Measurements from ENCODE around the gene ETFA.

ETFA gene

DNA sequence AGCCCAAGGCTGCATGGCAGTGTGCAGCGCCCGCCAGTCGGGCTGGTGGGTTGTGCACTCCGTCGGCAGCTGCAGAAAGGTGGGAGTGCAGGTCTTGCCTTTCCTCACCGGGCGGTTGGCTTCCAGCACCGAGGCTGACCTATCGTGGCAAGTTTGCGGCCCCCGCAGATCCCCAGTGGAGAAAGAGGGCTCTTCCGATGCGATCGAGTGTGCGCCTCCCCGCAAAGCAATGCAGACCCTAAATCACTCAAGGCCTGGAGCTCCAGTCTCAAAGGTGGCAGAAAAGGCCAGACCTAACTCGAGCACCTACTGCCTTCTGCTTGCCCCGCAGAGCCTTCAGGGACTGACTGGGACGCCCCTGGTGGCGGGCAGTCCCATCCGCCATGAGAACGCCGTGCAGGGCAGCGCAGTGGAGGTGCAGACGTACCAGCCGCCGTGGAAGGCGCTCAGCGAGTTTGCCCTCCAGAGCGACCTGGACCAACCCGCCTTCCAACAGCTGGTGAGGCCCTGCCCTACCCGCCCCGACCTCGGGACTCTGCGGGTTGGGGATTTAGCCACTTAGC lies 29.6 kb upstream of the ETFA start:
- peak overlapping the region; percentile 13 for H3K4me3 ChIP-seq (ENCODE audit: low read depth, low read length)

DNA sequence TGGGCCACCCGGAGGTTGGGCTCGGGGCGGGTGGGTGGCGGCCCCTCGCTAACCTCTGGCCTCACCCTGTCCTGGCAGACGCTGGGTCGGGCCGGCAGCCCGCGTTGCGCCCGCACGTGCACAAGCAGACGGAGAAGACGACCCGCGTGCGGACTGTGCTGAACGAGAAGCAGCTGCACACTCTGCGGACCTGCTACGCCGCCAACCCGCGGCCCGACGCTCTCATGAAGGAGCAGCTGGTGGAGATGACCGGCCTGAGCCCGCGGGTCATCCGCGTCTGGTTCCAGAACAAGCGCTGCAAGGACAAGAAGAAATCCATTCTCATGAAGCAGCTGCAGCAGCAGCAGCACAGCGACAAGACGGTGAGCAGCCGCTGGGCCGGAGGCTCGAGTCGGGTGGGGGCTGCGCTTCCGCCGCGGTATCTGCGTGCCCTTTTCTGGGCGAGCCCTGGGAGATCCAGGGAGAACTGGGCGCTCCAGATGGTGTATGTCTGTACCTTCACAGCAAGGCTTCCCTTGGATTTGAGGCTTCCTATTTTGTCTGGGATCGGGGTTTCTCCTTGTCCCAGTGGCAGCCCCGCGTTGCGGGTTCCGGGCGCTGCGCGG lies 29.0 kb upstream of the ETFA start:
- peak overlapping the region; percentile 17 for H3K4me3 ChIP-seq (ENCODE audit: low read depth, low read length)

- H3K4me3 ChIP-seq (ENCODE audit: low read depth, low read length) = peak overlapping the region; percentile 17
These were observed 28.3 kb upstream of the ETFA start for GRCh38 chr15:76339305-76340197.

DNA sequence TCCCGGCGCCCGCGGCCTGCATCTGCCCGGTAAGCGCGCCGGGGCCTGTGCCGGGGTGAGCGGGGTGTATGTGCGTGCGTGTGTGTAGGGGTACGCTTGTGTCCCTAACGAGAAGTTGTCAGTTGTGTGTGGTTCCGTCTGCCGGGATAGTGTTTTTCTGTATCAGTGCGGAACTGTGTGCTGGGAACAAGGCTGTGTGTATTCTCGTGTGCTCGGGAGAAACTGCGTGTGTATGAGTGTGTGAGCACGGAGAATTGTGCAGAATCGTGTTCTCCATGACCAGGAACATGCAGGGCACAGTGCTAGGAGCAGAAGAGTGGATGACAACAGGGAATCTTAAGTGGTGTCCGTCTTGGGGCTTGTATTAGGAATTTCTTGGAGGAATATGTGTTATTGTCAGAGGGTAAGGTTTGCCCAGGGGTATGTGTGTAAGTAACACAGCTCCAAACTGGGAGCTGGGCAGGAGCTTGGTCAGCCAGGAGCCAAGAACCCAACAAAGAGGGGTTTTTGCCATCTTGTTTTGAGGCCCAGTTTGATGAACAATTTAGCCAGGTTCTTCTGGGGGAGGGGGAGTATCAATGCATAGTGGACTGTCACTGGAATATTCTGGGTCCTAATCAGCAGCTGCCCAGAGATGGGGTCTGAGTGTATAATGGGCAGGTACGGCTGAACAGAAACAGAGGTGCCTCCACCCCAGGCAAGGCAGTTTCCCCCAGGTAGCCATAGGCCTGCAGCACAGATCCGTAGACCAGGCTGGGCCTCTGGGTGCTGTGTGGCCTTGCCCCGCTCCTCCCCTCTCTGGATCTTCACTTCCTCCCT lies 27.4 kb upstream of the ETFA start:
- peak overlapping the region; percentile 14 for H3K4me3 ChIP-seq (ENCODE audit: low read depth, low read length)

DNA sequence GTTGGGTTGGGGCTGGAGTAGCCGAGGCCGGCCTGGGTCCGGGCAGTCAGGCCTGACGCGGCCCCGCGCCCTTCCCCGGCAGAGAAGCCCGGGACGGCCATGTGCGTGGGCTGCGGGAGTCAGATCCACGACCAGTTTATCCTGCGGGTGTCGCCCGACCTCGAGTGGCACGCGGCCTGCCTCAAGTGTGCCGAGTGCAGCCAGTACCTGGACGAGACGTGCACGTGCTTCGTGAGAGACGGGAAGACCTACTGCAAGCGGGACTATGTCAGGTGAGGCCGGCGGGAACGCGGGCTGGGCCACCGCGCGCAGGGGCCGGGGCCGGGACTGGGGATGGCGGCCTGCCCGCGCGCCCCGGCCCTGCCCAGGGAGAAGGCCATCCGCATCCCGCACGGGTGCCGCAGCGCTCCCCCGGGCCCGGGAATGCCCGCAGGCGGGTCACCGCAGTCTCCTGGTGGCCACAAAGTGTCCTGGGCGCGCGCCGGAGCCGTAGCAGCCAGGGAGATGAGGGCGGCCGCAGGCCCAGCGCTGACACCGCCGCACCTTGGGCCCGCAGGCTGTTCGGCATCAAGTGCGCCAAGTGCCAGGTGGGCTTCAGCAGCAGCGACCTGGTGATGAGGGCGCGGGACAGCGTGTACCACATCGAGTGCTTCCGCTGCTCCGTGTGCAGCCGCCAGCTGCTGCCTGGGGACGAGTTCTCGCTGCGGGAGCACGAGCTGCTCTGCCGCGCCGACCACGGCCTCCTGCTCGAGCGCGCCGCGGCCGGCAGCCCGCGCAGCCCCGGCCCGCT lies 26.6 kb upstream of the ETFA start:
- peak overlapping the region; percentile 14 for H3K4me3 ChIP-seq (ENCODE audit: low read depth, low read length)

DNA sequence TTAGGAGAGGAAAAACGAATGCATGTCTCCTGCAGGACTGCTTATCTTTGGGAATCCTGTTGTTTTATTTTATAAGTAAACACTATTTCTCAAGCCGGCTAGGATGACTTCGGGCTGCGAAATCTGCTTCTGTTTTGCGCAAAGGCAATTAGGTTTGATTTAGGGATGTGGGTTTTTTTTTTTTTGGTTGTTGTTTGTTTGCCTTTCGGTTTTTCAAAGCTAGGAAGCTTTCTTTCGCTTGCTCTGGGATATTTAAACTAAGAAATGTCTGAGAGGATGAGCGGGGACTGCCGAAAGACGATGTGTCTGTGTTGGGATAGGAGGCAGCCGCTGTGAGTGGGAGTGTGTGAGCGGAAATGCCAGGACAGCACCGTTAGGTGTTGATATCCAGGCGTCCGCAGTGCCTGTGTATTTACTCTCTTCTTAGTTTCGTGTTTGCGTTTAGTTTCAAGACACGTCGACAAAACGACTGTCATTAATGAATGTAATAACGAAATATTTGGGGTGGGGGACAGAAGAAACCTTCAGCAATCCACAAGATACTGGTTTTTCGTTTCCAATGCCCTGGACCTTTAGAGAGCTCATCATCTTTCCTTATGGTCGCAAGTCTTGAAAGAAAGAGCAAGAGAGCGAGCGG lies 25.9 kb upstream of the ETFA start:
- H3K4me3 ChIP-seq (ENCODE audit: low read depth, low read length) = peak overlapping the region; percentile 8

DNA sequence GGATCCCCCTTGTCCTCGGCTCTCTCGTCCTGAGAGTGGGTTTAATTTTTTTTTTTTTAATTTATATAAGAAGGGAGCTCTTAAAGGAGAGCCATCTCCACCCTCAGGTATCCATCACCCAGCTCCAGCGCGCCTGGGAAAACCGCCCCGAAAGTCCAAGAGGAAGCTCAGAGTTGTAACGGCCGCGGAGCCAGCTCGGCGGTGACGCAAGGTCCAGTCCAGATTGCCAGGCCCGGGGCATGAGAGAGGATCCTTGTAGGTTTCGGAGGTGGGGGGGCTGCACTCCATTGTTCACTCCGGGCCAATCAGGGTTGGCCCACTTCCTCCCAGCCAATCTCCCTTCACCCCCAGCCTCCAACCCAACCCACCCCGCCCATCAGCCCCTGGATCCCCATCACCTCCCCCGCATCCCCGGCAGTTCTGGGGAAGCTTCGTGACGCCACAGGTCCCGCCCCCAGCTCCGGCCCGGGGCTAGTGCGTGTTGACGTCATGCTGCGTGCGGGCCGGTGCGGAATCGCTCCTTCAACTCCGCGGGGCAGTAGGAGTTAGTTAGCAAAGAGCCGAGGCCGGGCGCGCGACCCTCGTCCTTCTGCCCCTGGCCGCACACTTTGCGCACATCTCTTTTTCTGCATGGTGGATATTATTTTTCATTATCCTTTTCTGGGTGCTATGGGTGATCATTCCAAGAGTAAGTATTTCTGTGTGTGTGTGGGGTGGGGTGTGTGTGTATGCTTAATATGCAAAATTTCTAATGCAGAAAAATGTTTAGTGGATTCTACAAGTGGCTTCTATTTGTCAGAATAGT lies 25.2 kb upstream of the ETFA start, which contains the start of gene ISL2:
ISL2 (plus strand) TSS at position 520 of the 805 bp plus-strand sequence; CDS start at position 631, 111 bp downstream.
- peak within 1 kb of the TSS; percentile 41 for H3K4me3 ChIP-seq (ENCODE audit: low read depth, low read length)

DNA sequence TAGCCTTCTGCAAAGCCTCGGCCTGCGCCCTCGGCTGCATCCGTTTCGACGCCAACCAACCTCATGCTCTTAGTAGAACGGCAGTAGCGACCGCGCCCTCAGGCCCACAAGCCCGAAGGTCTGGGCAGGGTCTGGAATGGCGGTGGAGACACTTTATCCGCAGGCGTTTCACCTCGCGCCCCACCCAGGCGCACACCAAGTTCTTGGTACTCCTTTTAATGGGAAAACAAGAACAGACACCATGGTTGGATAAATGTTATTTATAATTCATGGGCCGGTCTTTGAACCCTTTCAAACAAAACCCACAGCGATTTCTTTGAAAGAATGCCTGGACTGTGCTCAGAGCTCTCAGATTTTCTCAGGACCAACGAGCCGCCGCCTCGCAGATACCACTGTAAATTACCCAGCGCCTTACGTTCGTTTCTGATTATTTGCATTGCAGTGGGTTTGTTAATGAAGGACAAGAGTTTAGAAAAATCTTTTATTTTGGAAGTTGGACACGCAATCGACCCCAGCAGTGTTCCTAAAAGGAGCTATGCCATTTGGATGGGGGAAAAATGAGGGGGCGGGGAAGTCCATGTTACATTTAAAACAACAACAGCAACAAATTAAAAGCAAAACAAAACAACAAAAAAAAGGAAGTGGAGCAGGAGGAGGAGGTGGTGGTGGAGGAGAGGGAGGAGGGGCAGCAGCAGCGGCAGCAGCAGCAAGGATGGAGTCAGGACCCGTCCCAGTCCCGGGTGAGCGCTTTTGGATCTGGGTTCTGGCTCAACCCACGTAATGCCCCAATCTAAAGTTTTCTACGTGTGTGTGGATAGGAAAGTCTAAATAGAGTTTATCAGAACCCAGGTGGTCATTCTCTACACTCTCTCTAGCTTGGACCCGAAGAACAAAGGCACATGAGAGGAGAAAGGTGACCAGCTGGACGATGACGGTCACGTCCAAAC lies 24.3 kb upstream of the ETFA start:
- peak overlapping the region; percentile 41 for H3K4me3 ChIP-seq (ENCODE audit: low read depth, low read length)

GRCh38 chr15:76334438-76335306 lies 23.4 kb upstream of the ETFA start:
- no peak overlapping the region for H3K4me3 ChIP-seq (ENCODE audit: low read depth, low read length)

GRCh38 chr15:76333720-76334437 lies 22.6 kb upstream of the ETFA start:
- H3K4me3 ChIP-seq (ENCODE audit: low read depth, low read length) = no peak overlapping the region

DNA sequence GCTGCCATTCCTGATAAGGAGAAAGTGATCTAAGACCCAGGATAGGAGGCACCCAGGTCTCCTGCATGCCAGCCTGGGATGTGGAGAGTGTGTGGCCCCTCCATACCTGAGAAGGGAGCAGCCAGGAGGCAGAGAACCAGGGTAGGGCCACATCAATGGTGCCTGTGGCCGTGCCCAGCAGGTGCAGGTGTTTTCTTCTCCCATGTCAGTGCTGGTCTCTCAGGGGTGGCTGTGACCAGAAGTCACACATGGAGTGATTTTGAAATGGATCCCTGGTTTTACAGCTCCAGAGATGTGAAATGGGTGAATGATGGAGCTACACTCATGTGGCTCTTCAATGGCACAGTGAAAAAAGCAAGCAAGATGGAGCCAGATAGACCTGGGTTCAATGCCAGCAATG lies 22.0 kb upstream of the ETFA start:
- no peak overlapping the region for H3K4me3 ChIP-seq (ENCODE audit: low read depth, low read length)

GRCh38 chr15:76332796-76333195 lies 21.5 kb upstream of the ETFA start:
- no peak overlapping the region for H3K4me3 ChIP-seq (ENCODE audit: low read depth, low read length)

DNA sequence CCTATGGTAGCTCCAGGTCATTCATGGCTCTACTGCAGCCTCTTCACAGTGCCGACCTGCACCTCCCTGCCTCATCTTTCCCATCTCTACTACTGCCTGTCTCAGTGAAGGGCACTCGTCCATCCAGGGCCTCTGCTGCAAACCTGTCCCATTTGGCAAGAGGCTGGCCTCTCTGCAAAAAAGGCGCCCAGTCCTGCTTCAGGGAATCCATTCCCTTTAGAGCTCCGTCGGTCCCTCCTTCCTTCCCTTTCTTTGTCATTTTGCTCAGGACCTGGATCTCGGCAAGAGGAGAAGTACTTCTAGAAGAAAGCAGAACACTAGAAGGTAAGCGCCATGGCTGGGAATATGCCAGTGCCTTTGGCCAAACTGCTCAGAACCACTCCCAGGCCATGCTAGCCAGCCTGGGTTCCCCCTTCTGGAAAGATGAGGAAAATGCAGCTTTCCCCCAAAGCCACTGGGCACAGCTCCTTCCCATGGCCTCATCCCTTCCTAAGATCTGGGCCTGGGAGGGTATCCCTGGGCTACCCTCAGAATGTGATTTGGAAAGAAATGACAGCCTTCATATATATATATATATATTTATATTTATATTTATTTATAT lies 18.9 kb upstream of the ETFA start:
- no peak overlapping the region for H3K4me3 ChIP-seq (ENCODE audit: low read depth, low read length)

GRCh38 chr15:76328958-76329357 lies 17.7 kb upstream of the ETFA start:
- H3K4me3 ChIP-seq (ENCODE audit: low read depth, low read length) = no peak overlapping the region

DNA sequence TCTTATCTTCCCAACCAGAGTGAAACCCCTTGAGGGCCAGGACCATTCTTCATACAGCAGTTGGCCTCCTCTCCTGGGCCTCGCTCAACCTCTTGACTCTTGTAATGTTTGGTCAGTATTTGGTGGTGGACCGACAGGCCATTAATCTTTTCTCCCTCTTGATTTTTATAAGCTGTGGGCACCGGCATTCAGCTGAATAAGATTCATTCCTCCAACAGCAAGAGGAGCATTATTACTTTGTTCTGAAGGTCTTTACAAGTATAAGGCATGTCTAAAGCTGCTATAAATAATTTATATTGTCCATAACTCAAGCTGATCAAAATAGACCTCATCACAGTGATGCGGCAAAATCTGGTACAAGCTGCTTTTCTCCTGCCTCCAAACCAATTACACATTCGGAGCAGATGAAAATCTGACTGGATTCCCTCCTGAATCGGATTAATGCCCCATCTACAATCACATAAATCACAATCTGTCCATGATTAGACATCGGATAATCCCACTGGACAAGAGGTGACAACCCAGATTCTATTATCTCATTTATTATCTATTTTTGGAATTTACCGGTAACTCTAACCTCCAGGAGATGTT lies 16.9 kb upstream of the ETFA start:
- H3K4me3 ChIP-seq (ENCODE audit: low read depth, low read length) = no peak overlapping the region
